ACC112 (cell line): ENCODE data around the gene MYO18B.

Experiments
- H2AFZ ChIP-seq: fragments of 200-600 bp; sonication (generic); one replicate; pipeline ENCODE4 v1.6.0; 2017; ENCODE audit warnings: antibody characterized with exemption, low read length; ENCODE audit not compliant: unreplicated experiment
- H3K27ac ChIP-seq: fragments of 200-600 bp; sonication (generic); 2 replicates; pipeline ENCODE4 v1.5.1; 2014; ENCODE audit warnings: low read depth, mild to moderate bottlenecking, antibody characterized with exemption, low read length, moderate library complexity
- H3K27me3 ChIP-seq: fragments of 200-600 bp; sonication (generic); 2 replicates; pipeline ENCODE4 v1.6.1; 2014; ENCODE audit warnings: mild to moderate bottlenecking, antibody characterized with exemption, low read length, moderate library complexity, mixed read lengths; ENCODE audit not compliant: insufficient read depth
- H3K36me3 ChIP-seq: fragments of 200-600 bp; sonication (generic); 2 replicates; pipeline ENCODE4 v1.6.1; 2016; ENCODE audit warnings: mild to moderate bottlenecking, antibody characterized with exemption, low read length, moderate library complexity, mixed read lengths; ENCODE audit not compliant: insufficient read depth
- H3K4me1 ChIP-seq: fragments of 200-600 bp; sonication (generic); one replicate; pipeline ENCODE4 v1.6.1; 2016; ENCODE audit warnings: low read length, mixed read lengths; ENCODE audit not compliant: insufficient read depth, unreplicated experiment, control insufficient read depth
- H3K4me3 ChIP-seq: fragments of 200-600 bp; sonication (generic); 2 replicates; pipeline ENCODE4 v1.5.1; 2014; ENCODE audit warnings: mild to moderate bottlenecking, low read depth, low read length
- H3K79me2 ChIP-seq: fragments of 200-600 bp; sonication (generic); one replicate; pipeline ENCODE4 v1.6.0; 2016; ENCODE audit warnings: low read length; ENCODE audit not compliant: control insufficient read depth, unreplicated experiment, insufficient read depth

MYO18B gene

DNA sequence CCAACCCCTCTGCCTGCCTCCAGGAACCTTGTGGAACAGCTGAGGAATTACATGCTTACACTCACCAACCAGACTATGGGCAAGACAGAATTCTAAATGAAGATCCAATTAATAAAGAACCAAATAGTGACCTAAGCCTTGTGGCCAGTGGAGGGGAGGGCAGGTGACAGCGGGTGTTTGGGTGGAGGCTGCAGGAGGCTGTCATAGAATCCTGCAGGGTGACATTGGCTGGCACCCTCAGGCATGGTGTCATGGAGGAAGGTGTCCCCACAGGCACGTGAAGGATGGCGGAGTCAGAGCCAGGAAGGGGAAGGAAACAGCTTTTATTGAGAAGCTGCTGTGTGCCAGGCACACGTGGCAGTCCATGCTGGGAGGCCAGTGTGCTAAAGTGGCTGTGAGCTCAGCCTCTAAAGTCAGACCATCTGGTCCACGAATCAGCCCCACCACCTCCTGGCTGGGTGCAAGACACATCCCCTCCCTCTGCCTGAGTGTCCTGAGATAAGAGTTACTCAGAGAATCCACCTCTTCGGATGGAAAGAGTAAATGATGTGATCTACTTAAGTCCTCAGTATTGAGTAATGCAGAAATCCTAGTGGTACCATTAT is 8.7 kb downstream of the MYO18B start:
- no peaks in the 10 kb centered on the region for H3K79me2 ChIP-seq
- H3K4me1 ChIP-seq, result peaks cover 19% of the 10 kb centered on the region
- no peak overlapping the region for H3K27ac ChIP-seq
- no peaks in the 10 kb centered on the region for H3K27me3 ChIP-seq
- H3K4me3 ChIP-seq, result no peak overlapping the region
- no peak overlapping the region for H2AFZ ChIP-seq
- no peaks in the 10 kb centered on the region for H3K36me3 ChIP-seq

- no peak overlapping the region for H3K4me3 ChIP-seq
- H3K27ac ChIP-seq, result no peak overlapping the region
- H2AFZ ChIP-seq, result no peak overlapping the region
- no peaks in the 10 kb centered on the region for H3K36me3 ChIP-seq
- no peaks in the 10 kb centered on the region for H3K79me2 ChIP-seq
- no peaks in the 10 kb centered on the region for H3K27me3 ChIP-seq
- peaks cover 14% of the 10 kb centered on the region for H3K4me1 ChIP-seq
These were observed 9.2 kb downstream of the MYO18B start for GRCh38 chr22:25751174-25751581.

- peaks cover 4% of the 10 kb centered on the region for H3K4me1 ChIP-seq
- no peaks in the 10 kb centered on the region for H3K36me3 ChIP-seq
- H3K27ac ChIP-seq, result no peak overlapping the region
- H3K4me3 ChIP-seq, result no peak overlapping the region
- no peaks in the 10 kb centered on the region for H3K79me2 ChIP-seq
- H2AFZ ChIP-seq, result no peak overlapping the region
- H3K27me3 ChIP-seq, result no peaks in the 10 kb centered on the region
These were observed 10.7 kb downstream of the MYO18B start for GRCh38 chr22:25752615-25753214.

DNA sequence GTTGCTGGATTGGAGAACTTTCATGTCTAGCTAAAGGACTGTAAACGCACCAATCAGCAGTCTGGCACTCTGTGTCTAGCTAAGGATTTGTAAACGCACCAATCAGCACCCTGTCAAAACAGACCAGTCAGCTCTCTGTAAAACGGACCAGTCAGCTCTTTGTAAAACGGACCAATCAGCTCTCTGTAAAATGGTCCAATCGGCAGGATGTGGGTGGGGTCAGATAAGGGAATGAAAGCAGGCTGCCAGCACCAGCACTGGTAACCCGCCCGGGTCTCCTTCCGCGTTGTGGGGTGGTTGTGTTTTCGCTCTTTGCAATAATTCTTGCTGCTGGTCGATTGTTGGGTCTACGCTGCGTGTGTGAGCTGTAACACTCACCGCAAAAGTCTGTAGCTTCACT is 11.3 kb downstream of the MYO18B start:
- Histone ChIP-seq H3K4me3 (no peak overlapping the region), H3K79me2 (no peaks in the 10 kb centered on the region), H3K27me3 (no peaks in the 10 kb centered on the region), H3K27ac (no peak overlapping the region), H3K36me3 (no peaks in the 10 kb centered on the region), H3K4me1 (no peaks in the 10 kb centered on the region), H2AFZ (no peak overlapping the region)

DNA sequence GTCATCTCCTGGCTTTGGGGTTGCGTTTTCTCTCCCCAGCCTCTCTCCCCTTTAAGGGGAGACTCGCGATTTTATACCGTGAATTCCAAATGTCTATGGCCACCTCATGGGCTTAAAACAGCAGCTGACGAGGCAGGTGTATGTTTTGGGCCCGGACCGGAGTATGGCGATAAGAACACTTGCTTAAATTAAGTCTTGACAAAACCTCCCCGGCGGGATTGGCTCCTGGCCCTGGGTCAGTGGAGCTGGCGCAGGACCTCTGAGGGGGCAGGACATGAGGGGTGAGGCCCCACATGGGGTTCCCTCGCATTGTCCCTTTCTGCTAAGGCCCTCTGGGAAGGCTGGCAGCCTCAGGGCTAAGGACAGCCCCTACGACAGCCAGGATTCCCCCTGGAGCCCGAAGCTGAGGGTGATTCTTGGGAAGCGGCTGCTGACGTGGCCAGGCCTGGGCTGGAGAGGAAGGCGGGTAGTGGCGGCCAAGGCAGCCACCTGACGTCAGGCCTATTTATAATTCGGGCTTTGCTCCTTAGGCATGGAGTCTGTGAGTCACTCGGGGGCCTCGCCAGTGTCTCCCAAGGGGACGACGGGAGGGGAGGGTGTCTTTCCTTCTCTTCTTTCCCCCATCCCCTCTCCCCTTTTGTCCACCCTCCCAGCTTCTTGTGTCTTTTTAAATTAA is 12.7 kb downstream of the MYO18B start:
- Histone ChIP-seq H3K36me3 (no peaks in the 10 kb centered on the region), H3K79me2 (no peaks in the 10 kb centered on the region)

DNA sequence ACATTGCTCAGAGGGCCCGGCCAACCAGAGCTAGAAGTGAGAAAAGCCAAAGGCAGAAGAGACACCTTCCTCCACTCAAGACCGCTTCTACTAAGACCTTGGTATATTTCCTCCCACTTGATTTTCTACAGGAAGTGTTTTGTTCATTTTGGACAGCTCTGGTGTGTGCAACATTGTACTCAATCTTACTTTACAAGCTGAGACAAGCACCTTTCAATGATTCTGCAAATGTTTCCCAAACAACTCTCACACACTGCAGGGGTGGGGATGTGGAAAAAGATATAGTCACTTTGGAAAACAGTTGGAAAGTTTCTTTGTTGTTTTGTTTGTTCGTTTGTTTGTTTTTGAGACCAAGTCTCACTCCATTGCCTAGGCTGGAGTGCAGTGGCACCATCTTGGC is 15.7 kb downstream of the MYO18B start:
- Histone ChIP-seq H3K27ac (no peak overlapping the region), H3K4me3 (no peak overlapping the region), H2AFZ (no peak overlapping the region), H3K4me1 (peaks cover 7% of the 10 kb centered on the region), H3K36me3 (no peaks in the 10 kb centered on the region), H3K79me2 (no peaks in the 10 kb centered on the region), H3K27me3 (no peaks in the 10 kb centered on the region)

More for the DNA sequence above, 12.7 kb downstream of the MYO18B start:
- H3K27ac ChIP-seq, result no peak overlapping the region
- H3K4me3 ChIP-seq, result no peak overlapping the region
- H3K4me1 ChIP-seq, result peaks cover 7% of the 10 kb centered on the region
- H2AFZ ChIP-seq, result no peak overlapping the region
- no peaks in the 10 kb centered on the region for H3K27me3 ChIP-seq

DNA sequence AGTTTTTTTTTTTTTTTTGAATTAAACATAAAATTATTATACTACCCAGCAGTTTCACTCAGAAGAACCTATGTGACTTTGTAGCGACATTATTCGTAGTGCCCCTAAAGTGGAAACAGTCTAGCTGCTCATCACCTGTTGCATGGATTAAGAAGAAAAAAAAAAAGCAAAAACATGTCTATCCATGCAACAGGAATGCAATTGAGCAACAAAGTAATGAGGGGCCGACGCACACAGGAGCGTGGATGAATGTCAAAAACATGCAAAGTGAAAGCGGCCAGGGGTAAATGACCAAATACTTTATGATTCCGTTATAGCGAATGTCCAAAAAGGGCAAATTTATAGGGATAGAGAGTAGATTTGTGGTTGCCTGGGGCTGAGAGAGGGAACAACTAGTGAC is 16.3 kb downstream of the MYO18B start:
- no peaks in the 10 kb centered on the region for H3K27me3 ChIP-seq
- H3K27ac ChIP-seq, result no peak overlapping the region
- H2AFZ ChIP-seq, result no peak overlapping the region
- H3K4me1 ChIP-seq, result peaks cover 7% of the 10 kb centered on the region
- no peaks in the 10 kb centered on the region for H3K36me3 ChIP-seq
- H3K79me2 ChIP-seq, result no peaks in the 10 kb centered on the region
- no peak overlapping the region for H3K4me3 ChIP-seq

DNA sequence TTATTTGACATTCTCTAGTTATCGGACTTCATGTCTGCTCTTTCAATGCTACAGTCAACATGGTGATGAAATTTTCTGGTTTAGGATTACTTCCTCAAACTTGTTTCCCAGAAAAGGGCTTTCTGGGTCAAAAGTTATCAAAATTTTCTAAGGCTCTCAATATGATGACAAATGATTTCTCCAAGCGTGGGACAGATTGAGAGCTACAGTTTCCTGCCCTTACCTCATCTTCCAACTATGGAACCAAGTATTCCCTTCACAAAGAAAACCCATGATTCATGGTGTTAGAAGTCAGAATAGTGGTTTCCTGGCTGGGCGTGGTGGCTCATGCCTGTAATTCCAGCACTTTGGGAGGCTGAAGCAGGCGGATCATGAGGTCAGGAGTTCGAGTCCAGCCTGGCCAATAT is 17.8 kb downstream of the MYO18B start:
- Histone ChIP-seq H3K27ac (peak overlapping the region; percentile 76), H3K36me3 (no peaks in the 10 kb centered on the region), H3K27me3 (no peaks in the 10 kb centered on the region), H3K79me2 (no peaks in the 10 kb centered on the region), H3K4me3 (no peak overlapping the region), H2AFZ (no peak overlapping the region), H3K4me1 (peaks cover 7% of the 10 kb centered on the region)

- no peak overlapping the region for H3K4me3 ChIP-seq
- no peak overlapping the region for H2AFZ ChIP-seq
- H3K79me2 ChIP-seq, result no peaks in the 10 kb centered on the region
- peak overlapping the region; percentile 76 for H3K27ac ChIP-seq
- H3K4me1 ChIP-seq, result peaks cover 7% of the 10 kb centered on the region
- H3K36me3 ChIP-seq, result no peaks in the 10 kb centered on the region
- H3K27me3 ChIP-seq, result no peaks in the 10 kb centered on the region
These were observed 18.3 kb downstream of the MYO18B start for GRCh38 chr22:25760294-25760693.

DNA sequence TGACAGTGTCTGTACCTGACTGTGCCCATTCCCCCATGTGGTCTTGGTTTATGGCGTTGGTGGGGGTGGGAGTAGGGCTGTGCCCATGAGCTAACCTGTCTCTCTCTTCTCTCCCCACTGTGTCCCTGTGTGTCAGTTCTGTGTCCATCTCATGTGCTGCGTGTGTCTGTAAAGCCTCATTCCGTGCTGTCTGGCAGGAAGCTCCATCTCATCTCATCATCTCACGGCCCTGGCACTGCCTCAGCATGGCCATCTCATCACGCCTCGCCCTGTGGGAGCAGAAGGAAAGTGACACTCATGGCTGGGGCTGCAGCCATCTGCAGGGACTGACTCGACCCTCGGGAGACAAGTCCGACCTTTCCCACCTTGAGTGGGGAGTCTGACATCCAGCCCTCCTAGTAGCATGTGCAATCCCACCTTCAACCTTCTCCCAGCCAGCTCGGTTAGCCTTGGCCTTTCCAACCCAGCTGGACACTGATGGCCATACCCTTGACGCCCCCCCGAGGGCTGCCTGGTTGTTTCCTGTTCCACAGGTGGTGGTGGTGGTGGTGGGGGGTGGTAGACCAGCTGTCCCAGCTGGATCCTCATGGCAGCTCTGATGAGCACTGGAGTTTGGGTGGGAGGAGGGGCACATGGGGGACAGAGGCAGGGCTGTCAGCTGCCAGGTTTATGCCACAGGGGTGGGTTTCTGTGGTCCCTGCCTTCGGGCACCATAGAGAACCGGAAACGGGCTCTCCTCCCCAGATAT is 19.0 kb downstream of the MYO18B start:
- Histone ChIP-seq H3K4me1 (peaks cover 7% of the 10 kb centered on the region), H3K27ac (peak overlapping the region; percentile 12; the same call in 1 of the 2 replicates), H3K27me3 (no peaks in the 10 kb centered on the region), H3K4me3 (no peak overlapping the region), H2AFZ (no peak overlapping the region), H3K79me2 (no peaks in the 10 kb centered on the region), H3K36me3 (no peaks in the 10 kb centered on the region)
